Uterus (tissue), 2 donors: ENCODE results near the gene MYO16.

Source experiments
- CTCF ChIP-seq, 4 experiments: fragments of 200-600 bp in 2 of 4; fragments of 450-650 bp in 2 of 4; sonication (generic) in 2 of 4; IDR thresholded peaks; one replicate each; pipeline ENCODE4 v1.5.1; 2016 to 2019; ENCODE audit warnings: antibody characterized with exemption in 4 of 4, mild to moderate bottlenecking in 2 of 4, moderate library complexity in 1 of 4
- POLR2A ChIP-seq, 2 donors: fragments of 450-650 bp; IDR thresholded peaks; one replicate each; pipeline ENCODE4 v1.6.1; 2016; ENCODE audit warnings: antibody characterized with exemption in 2 of 2, mild to moderate bottlenecking in 1 of 2, moderate library complexity in 1 of 2

GRCh38 chr13:108674771-108675170 lies 45.4 kb downstream of the MYO16 start:
- TF ChIP-seq CTCF (IDR thresholded peaks at IDR 0.05): no peak
- no peak for TF ChIP-seq POLR2A (IDR thresholded peaks at IDR 0.05)
